ENCODE data around the gene PMS2. TPM values are rescaled to one million over a fixed set of nuclear protein-coding genes. Genes with fewer than 3 reads are reported as not detected.

Gene PMS2
- total RNA-seq, 1 experiment from 2014 or later, result 17.1 TPM

- no peak overlapping the region for H2BK12ac ChIP-seq (ENCODE audit: insufficient read length, low read depth, low read length)
- no peak overlapping the region for H3K4ac ChIP-seq (ENCODE audit: low read depth, low read length)
- no peak overlapping the region for H2AK5ac ChIP-seq (ENCODE audit: insufficient read length, low read length)
- DNase-seq, result no peak
- no peak overlapping the region for H3K4me3 Mint-ChIP-seq
- H4K8ac ChIP-seq (replicated peaks; ENCODE audit: insufficient read length, low read depth, low read length), result no peak overlapping the region
- H3T11ph ChIP-seq (ENCODE audit: low read length), result no peak overlapping the region
- H3K9ac ChIP-seq (ENCODE audit: extremely low read depth, insufficient read length, low read length), result no peak overlapping the region
- H4K20me1 ChIP-seq (ENCODE audit: control insufficient read depth, insufficient read depth, insufficient read length), result no peaks in the 10 kb centered on the region
- H4K91ac ChIP-seq (ENCODE audit: insufficient read length, low read depth, low read length), result no peak overlapping the region
- H2BK20ac ChIP-seq (ENCODE audit: low read depth, low read length, poor library complexity, severe bottlenecking), result no peak overlapping the region
- H3K27me3 Mint-ChIP-seq (ENCODE audit: low read depth), result no peaks in the 10 kb centered on the region
- H3K79me1 ChIP-seq (ENCODE audit: insufficient read depth, low read depth, low read length, poor library complexity, severe bottlenecking), result peaks cover 11% of the 10 kb centered on the region
- no peaks in the 10 kb centered on the region for H3K9me3 ChIP-seq (ENCODE audit: control insufficient read depth, low read depth, low read length)
- H2BK15ac ChIP-seq (ENCODE audit: low read depth, low read length), result no peak overlapping the region
- H3K14ac ChIP-seq (ENCODE audit: insufficient read depth, low read length), result no peak overlapping the region
- H3K56ac ChIP-seq (ENCODE audit: insufficient read length, low read depth, low read length), result no peak overlapping the region
- H3K9me3 Mint-ChIP-seq, result no peaks in the 10 kb centered on the region
- no peak overlapping the region for H3K18ac ChIP-seq (ENCODE audit: insufficient read length, low read depth, low read length)
- H2BK5ac ChIP-seq (ENCODE audit: insufficient read length, low read length), result no peak overlapping the region
- H3K4me1 Mint-ChIP-seq, result no peaks in the 10 kb centered on the region
- TF ChIP-seq, protein P1, sequence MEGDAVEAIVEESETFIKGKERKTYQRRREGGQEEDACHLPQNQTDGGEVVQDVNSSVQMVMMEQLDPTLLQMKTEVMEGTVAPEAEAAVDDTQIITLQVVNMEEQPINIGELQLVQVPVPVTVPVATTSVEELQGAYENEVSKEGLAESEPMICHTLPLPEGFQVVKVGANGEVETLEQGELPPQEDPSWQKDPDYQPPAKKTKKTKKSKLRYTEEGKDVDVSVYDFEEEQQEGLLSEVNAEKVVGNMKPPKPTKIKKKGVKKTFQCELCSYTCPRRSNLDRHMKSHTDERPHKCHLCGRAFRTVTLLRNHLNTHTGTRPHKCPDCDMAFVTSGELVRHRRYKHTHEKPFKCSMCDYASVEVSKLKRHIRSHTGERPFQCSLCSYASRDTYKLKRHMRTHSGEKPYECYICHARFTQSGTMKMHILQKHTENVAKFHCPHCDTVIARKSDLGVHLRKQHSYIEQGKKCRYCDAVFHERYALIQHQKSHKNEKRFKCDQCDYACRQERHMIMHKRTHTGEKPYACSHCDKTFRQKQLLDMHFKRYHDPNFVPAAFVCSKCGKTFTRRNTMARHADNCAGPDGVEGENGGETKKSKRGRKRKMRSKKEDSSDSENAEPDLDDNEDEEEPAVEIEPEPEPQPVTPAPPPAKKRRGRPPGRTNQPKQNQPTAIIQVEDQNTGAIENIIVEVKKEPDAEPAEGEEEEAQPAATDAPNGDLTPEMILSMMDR (conservative IDR thresholded peaks at IDR 0.05), result no peak
- no peak overlapping the region for H2AFZ ChIP-seq (ENCODE audit: low read length)
- H3K27ac ChIP-seq (ENCODE audit: insufficient read length, low read depth, low read length), result no peak overlapping the region
- 0 out of 2 replicates have a peak, but pooled peaks cover 2% of the 10 kb centered on the region for H3K79me2 ChIP-seq (ENCODE audit: insufficient read depth, low read length)
- no peak overlapping the region for H3K27ac Mint-ChIP-seq
- no peaks in the 10 kb centered on the region for H3K27me3 ChIP-seq (ENCODE audit: insufficient read depth, low read length)
- H3K23ac ChIP-seq (ENCODE audit: insufficient read length, low read depth, low read length), result no peak overlapping the region
- no CpG with 5 or more reads among the region's 5 CpGs for WGBS (ENCODE audit: extremely low coverage, insufficient read length, low lambda C conversion rate)
- H3K4me2 ChIP-seq (ENCODE audit: insufficient read depth, insufficient read length, low read length), result no peak overlapping the region
- H3K4me1 ChIP-seq (ENCODE audit: insufficient read depth, low read length), result no peaks in the 10 kb centered on the region
- no peaks in the 10 kb centered on the region for H3K23me2 ChIP-seq (ENCODE audit: insufficient read length, low read depth, low read length, poor library complexity, severe bottlenecking)
- H4K5ac ChIP-seq (ENCODE audit: insufficient read length, low read depth, low read length), result no peak overlapping the region
- H2BK120ac ChIP-seq (ENCODE audit: low read depth, low read length, poor library complexity, severe bottlenecking), result no peak overlapping the region
- H3K36me3 Mint-ChIP-seq (ENCODE audit: insufficient read depth in 1 of 3, low read depth in 3 of 3), result peaks cover 41 to 89% (median 77%) of the 10 kb centered on the region in 3 experiments
These were observed 23.3 kb upstream of the PMS2 start for GRCh38 chr7:6032167-6032566.
